WTC11 (cell line): ENCODE data around the gene WBP4.

ENCODE experiments used
- ATF3 ChIP-seq: sonication (generic); formaldehyde crosslinking; conservative IDR thresholded peaks from 2 replicates; pipeline ENCODE4 v1.8.1; 2022; ENCODE audit warnings: mild to moderate bottlenecking, missing genetic modification reagents
- CTCF ChIP-seq: fragments of 200-600 bp; IDR thresholded peaks from 2 replicates; pipeline ENCODE4 v1.8.0; 2022; ENCODE audit warnings: antibody characterized with exemption
- FOXP4 ChIP-seq: sonication (generic); formaldehyde crosslinking; IDR thresholded peaks from 2 replicates; pipeline ENCODE4 v1.8.0; 2022; ENCODE audit warnings: mild to moderate bottlenecking, missing genetic modification reagents
- KAT7 ChIP-seq: sonication (generic); formaldehyde crosslinking; IDR thresholded peaks from 2 replicates; pipeline ENCODE4 v1.8.1; 2023; ENCODE audit warnings: missing genetic modification reagents, mild to moderate bottlenecking, borderline replicate concordance
- ZNF281 ChIP-seq: sonication (generic); formaldehyde crosslinking; IDR thresholded peaks from 2 replicates; pipeline ENCODE4 v1.8.0; 2023; ENCODE audit warnings: mild to moderate bottlenecking, missing genetic modification reagents

- TF ChIP-seq CTCF (no peak), KAT7 (CRISPR knock-in tag) (no peak), ZNF281 (CRISPR knock-in tag) (no peak), ATF3 (CRISPR knock-in tag) (no peak), FOXP4 (CRISPR knock-in tag) (no peak)
Observed at GRCh38 chr13:41058295-41059070, 2.8 kb upstream of the WBP4 start.
